ENCODE measurements around the gene PRLH. TPM values are rescaled to one million over a fixed set of nuclear protein-coding genes. Genes with fewer than 3 reads are reported as not detected.

The PRLH gene
- total RNA-seq, 1 experiment from 2014 or later = not detected

GRCh38 chr2:237552908-237553307 is 13.5 kb upstream of the PRLH start:
- Histone ChIP-seq H3K9me3 (ENCODE audit: low read depth, low read length, poor library complexity, severe bottlenecking) (peaks cover 5% of the 10 kb centered on the region), H3K4me1 (ENCODE audit: insufficient read depth, low read length, poor library complexity, severe bottlenecking) (no peaks in the 10 kb centered on the region), H3K4me3 (ENCODE audit: low read depth, low read length, poor library complexity, severe bottlenecking) (no peak overlapping the region), H3K36me3 (ENCODE audit: insufficient read depth, low read length, poor library complexity, severe bottlenecking) (no peaks in the 10 kb centered on the region), H3K27me3 (replicated peaks; ENCODE audit: insufficient read depth, low read depth, low read length, poor library complexity) (peaks cover 10% of the 10 kb centered on the region), H3K27ac (ENCODE audit: low read depth, low read length, poor library complexity, severe bottlenecking) (no peak overlapping the region)
- intact Hi-C loops (cut with micrococcal nuclease; ENCODE audit: unreplicated experiment) = no loop called here
- CTCF ChIA-PET = no interaction called here
- BruUV-seq (replicated peaks) = no TSS peak
- TF ChIP-seq, protein P1, sequence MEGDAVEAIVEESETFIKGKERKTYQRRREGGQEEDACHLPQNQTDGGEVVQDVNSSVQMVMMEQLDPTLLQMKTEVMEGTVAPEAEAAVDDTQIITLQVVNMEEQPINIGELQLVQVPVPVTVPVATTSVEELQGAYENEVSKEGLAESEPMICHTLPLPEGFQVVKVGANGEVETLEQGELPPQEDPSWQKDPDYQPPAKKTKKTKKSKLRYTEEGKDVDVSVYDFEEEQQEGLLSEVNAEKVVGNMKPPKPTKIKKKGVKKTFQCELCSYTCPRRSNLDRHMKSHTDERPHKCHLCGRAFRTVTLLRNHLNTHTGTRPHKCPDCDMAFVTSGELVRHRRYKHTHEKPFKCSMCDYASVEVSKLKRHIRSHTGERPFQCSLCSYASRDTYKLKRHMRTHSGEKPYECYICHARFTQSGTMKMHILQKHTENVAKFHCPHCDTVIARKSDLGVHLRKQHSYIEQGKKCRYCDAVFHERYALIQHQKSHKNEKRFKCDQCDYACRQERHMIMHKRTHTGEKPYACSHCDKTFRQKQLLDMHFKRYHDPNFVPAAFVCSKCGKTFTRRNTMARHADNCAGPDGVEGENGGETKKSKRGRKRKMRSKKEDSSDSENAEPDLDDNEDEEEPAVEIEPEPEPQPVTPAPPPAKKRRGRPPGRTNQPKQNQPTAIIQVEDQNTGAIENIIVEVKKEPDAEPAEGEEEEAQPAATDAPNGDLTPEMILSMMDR (conservative IDR thresholded peaks at IDR 0.05; ENCODE audit: low read depth, low read length) = no peak
- TF ChIP-seq EZH2 (IDR thresholded peaks at IDR 0.05; ENCODE audit: borderline replicate concordance, low read depth, low read length, poor library complexity, severe bottlenecking) = no peak
- DNase-seq (ENCODE audit: low spot score) = peak; percentile 17
- POLR2A ChIA-PET (ENCODE audit: low non-redundant PET) = no interaction called here

GRCh38 chr2:237553948-237554347 is 12.4 kb upstream of the PRLH start:
- intact Hi-C loops (cut with micrococcal nuclease; ENCODE audit: unreplicated experiment) = no loop called here
- H3K4me1 ChIP-seq (ENCODE audit: insufficient read depth, low read length, poor library complexity, severe bottlenecking) = no peaks in the 10 kb centered on the region
- POLR2A ChIA-PET (ENCODE audit: low non-redundant PET) = no interaction called here
- no peak for TF ChIP-seq EZH2 (IDR thresholded peaks at IDR 0.05; ENCODE audit: borderline replicate concordance, low read depth, low read length, poor library complexity, severe bottlenecking)
- TF ChIP-seq, protein P1 (conservative IDR thresholded peaks at IDR 0.05; ENCODE audit: low read depth, low read length) = no peak
- no peak overlapping the region for H3K27ac ChIP-seq (ENCODE audit: low read depth, low read length, poor library complexity, severe bottlenecking)
- peaks cover 5% of the 10 kb centered on the region for H3K9me3 ChIP-seq (ENCODE audit: low read depth, low read length, poor library complexity, severe bottlenecking)
- DNase-seq (ENCODE audit: low spot score) = no peak
- no peak overlapping the region for H3K4me3 ChIP-seq (ENCODE audit: low read depth, low read length, poor library complexity, severe bottlenecking)
- no peaks in the 10 kb centered on the region for H3K36me3 ChIP-seq (ENCODE audit: insufficient read depth, low read length, poor library complexity, severe bottlenecking)
- BruUV-seq (replicated peaks) = no TSS peak
- H3K27me3 ChIP-seq (replicated peaks; ENCODE audit: insufficient read depth, low read depth, low read length, poor library complexity) = peaks cover 13% of the 10 kb centered on the region
- CTCF ChIA-PET = no interaction called here

DNA sequence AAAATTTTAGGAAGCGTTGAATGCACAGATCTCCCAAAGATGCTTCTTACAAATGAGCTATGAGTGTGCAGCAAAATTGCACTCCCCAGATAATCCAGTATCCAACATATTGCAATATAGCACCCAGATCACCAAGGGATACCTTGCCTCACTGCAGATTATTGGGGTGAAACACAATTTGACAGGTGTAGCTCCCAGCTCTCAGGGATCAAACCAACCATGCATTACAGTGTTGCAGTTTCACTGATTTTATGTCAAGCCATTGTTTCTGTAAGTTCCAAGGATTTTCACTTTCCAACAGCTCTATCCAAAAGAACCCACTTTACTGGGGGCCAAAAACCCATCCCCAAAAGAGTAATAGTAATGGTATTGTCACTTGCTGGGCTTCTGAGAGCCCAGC is 10.8 kb upstream of the PRLH start:
- no TSS peak for BruUV-seq (replicated peaks)
- CTCF ChIA-PET = no interaction called here
- H3K36me3 ChIP-seq (ENCODE audit: insufficient read depth, low read length, poor library complexity, severe bottlenecking) = no peaks in the 10 kb centered on the region
- TF ChIP-seq EZH2 (IDR thresholded peaks at IDR 0.05; ENCODE audit: borderline replicate concordance, low read depth, low read length, poor library complexity, severe bottlenecking) = no peak
- TF ChIP-seq, protein P1 (conservative IDR thresholded peaks at IDR 0.05; ENCODE audit: low read depth, low read length) = no peak
- POLR2A ChIA-PET (ENCODE audit: low non-redundant PET) = no interaction called here
- peaks cover 5% of the 10 kb centered on the region for H3K9me3 ChIP-seq (ENCODE audit: low read depth, low read length, poor library complexity, severe bottlenecking)
- H3K27ac ChIP-seq (ENCODE audit: low read depth, low read length, poor library complexity, severe bottlenecking) = no peak overlapping the region
- H3K4me1 ChIP-seq (ENCODE audit: insufficient read depth, low read length, poor library complexity, severe bottlenecking) = no peaks in the 10 kb centered on the region
- H3K27me3 ChIP-seq (replicated peaks; ENCODE audit: insufficient read depth, low read depth, low read length, poor library complexity) = peaks cover 13% of the 10 kb centered on the region
- intact Hi-C loops (cut with micrococcal nuclease; ENCODE audit: unreplicated experiment) = no loop called here
- H3K4me3 ChIP-seq (ENCODE audit: low read depth, low read length, poor library complexity, severe bottlenecking) = no peak overlapping the region
- DNase-seq (ENCODE audit: low spot score) = no peak
